A549 (cell line): ENCODE measurements around the gene DACT2. TPM values are rescaled to one million over a fixed set of nuclear protein-coding genes. Genes with fewer than 3 reads are reported as not detected.

Experiments used
- ATAC-seq, 2 experiments: fragments of 200-7000 bp in 1 of 2; fragments of >200 bp in 1 of 2; cut with Nextera tagmentation in 1 of 2; cut with Tn5 transposase in 1 of 2; 3 replicates each; pipeline versions ENCODE4 v1.8.0 to v1.9.1; 2018 to 2020; ENCODE audit warnings: mild to moderate bottlenecking in 1 of 2, moderate library complexity in 1 of 2
- CTCF ChIA-PET: fragments of 300-600 bp; sonication (Branson Sonifier 250); formaldehyde crosslinking; extraction: SDS; loops from one replicate; lab custom pipeline; 2021; ENCODE audit warnings: antibody characterized with exemption, inconsistent platforms; lab: Yijun Ruan, JAX
- POLR2A ChIA-PET: fragments of 350-600 bp; formaldehyde crosslinking; extraction: SDS; loops from one replicate; lab custom pipeline; 2021; ENCODE audit warnings: antibody characterized with exemption, inconsistent platforms; lab: Yijun Ruan, JAX
- DNase-seq, 2 experiments: peaks; one replicate each; pipeline versions ENCODE4 v3.0.0 to v3.0.0-alpha.2; 2011 to 2016; ENCODE audit warnings: low read depth in 1 of 2, low spot score in 1 of 2
- FAIRE-seq: peaks from 2 replicates; lab custom pipeline; 2011; peaks lifted over from hg19 to GRCh38; lab: Jason Lieb, UNC
- H3K27ac ChIP-seq, 2 experiments: fragments of >200 bp; sonication (Bioruptor Twin); formaldehyde crosslinking; 3 replicates each; pipeline ENCODE4 v1.5.1; 2016 to 2017
- H3K4me1 ChIP-seq: fragments of >200 bp; sonication (Bioruptor Twin); formaldehyde crosslinking; 3 replicates; pipeline ENCODE4 v1.6.1; 2016
- H3K4me2 ChIP-seq: fragments of >200 bp; sonication (Bioruptor Twin); formaldehyde crosslinking; 3 replicates; pipeline ENCODE4 v1.6.1; 2016
- H3K4me3 ChIP-seq: fragments of >200 bp; sonication (Bioruptor Twin); formaldehyde crosslinking; 3 replicates; pipeline ENCODE4 v1.5.1; 2016
- H3K9me3 ChIP-seq: fragments of >200 bp; sonication (Bioruptor Twin); formaldehyde crosslinking; 3 replicates; pipeline ENCODE4 v1.6.1; 2016
- BHLHE40 ChIP-seq: IDR thresholded peaks from 2 replicates; pipeline ENCODE4 v1.6.1; 2012; ENCODE audit warnings: low read depth, low read length, inconsistent platforms
- CBX2 ChIP-seq: fragments of 200-600 bp; sonication (generic); IDR thresholded peaks from 2 replicates; pipeline ENCODE4 v1.6.1; 2016; ENCODE audit warnings: low read depth, mild to moderate bottlenecking, borderline replicate concordance
- CBX8 ChIP-seq: fragments of 200-600 bp; sonication (generic); IDR thresholded peaks from 2 replicates; pipeline ENCODE4 v1.6.1; 2016
- CHD4 ChIP-seq: fragments of 200-600 bp; sonication (generic); IDR thresholded peaks from 2 replicates; pipeline ENCODE4 v1.6.1; 2016; ENCODE audit warnings: antibody characterized with exemption, mild to moderate bottlenecking, borderline replicate concordance
- EHF ChIP-seq: fragments of 250-450 bp; sonication (Bioruptor Pico); IDR thresholded peaks from 2 replicates; pipeline ENCODE4 v1.5.0; 2020; ENCODE audit warnings: mild to moderate bottlenecking
- EHMT2 ChIP-seq: fragments of 200-600 bp; sonication (generic); IDR thresholded peaks from 2 replicates; pipeline ENCODE4 v1.6.1; 2016; ENCODE audit warnings: antibody characterized with exemption, low read depth, mild to moderate bottlenecking, moderate library complexity
- EP300 ChIP-seq, 2 experiments: fragments of >200 bp; sonication (Bioruptor Twin); formaldehyde crosslinking; IDR thresholded peaks; 2 replicates in 1 of 2; 3 replicates in 1 of 2; pipeline ENCODE4 v1.6.1; 2016 to 2017
- FOXS1 ChIP-seq: fragments of 250-450 bp; sonication (Bioruptor Pico); IDR thresholded peaks from 2 replicates; pipeline ENCODE4 v1.5.0; 2020; ENCODE audit warnings: mild to moderate bottlenecking, moderate library complexity
- GATA3 ChIP-seq: IDR thresholded peaks from 2 replicates; pipeline ENCODE4 v1.6.1; 2012; ENCODE audit warnings: borderline replicate concordance
- HDAC2 ChIP-seq: fragments of 200-600 bp; sonication (generic); IDR thresholded peaks from 2 replicates; pipeline ENCODE4 v1.6.1; 2016
- HOXA7 ChIP-seq: fragments of 250-450 bp; sonication (Bioruptor Pico); IDR thresholded peaks from 2 replicates; pipeline ENCODE4 v1.5.0; 2020; ENCODE audit warnings: mild to moderate bottlenecking, moderate library complexity
- JUN ChIP-seq, 2 experiments: fragments of >200 bp; sonication (Bioruptor Twin); formaldehyde crosslinking; IDR thresholded peaks; 2 replicates in 1 of 2; 3 replicates in 1 of 2; pipeline ENCODE4 v1.6.1; 2016 to 2017
- JUNB ChIP-seq: fragments of >200 bp; sonication (Bioruptor Twin); formaldehyde crosslinking; IDR thresholded peaks from 2 replicates; pipeline ENCODE4 v1.6.1; 2016
- MAZ ChIP-seq: fragments of 150-350 bp; IDR thresholded peaks from 2 replicates; pipeline ENCODE4 v1.6.1; 2014; ENCODE audit warnings: antibody characterized with exemption, low read depth, low read length, borderline replicate concordance
- NFE2L2 ChIP-seq: fragments of 150-350 bp; conservative IDR thresholded peaks from 2 replicates; pipeline ENCODE4 v1.6.1; 2014; ENCODE audit warnings: low read length
- NPAS2 ChIP-seq: fragments of 250-450 bp; sonication (Bioruptor Pico); IDR thresholded peaks from 2 replicates; pipeline ENCODE4 v1.8.0; 2022; ENCODE audit warnings: mild to moderate bottlenecking, moderate library complexity, borderline replicate concordance
- NR3C1 ChIP-seq: fragments of >200 bp; sonication (Bioruptor Twin); formaldehyde crosslinking; IDR thresholded peaks from 3 replicates; pipeline ENCODE4 v1.6.1; 2017
- POLR2A ChIP-seq: IDR thresholded peaks from 2 replicates; pipeline ENCODE4 v1.6.1; 2012; ENCODE audit warnings: mild to moderate bottlenecking, low read length
- RAD21 ChIP-seq, 2 experiments: fragments of >200 bp in 1 of 2; sonication (Bioruptor Twin) in 1 of 2; formaldehyde crosslinking in 1 of 2; IDR thresholded peaks in 1 of 2; conservative IDR thresholded peaks in 1 of 2; 2 replicates in 1 of 2; 3 replicates in 1 of 2; pipeline ENCODE4 v1.6.1; 2012 to 2018; ENCODE audit warnings: inconsistent platforms in 1 of 2
- RFX5 ChIP-seq: fragments of 450-650 bp; IDR thresholded peaks from 2 replicates; pipeline ENCODE4 v1.7.1; 2014; ENCODE audit warnings: antibody characterized with exemption, mild to moderate bottlenecking, moderate library complexity
- SREBF2 ChIP-seq: fragments of 450-650 bp; IDR thresholded peaks from 2 replicates; pipeline ENCODE4 v1.6.1; 2014; ENCODE audit warnings: mild to moderate bottlenecking, moderate library complexity
- TP53 ChIP-seq: fragments of 250-450 bp; sonication (Bioruptor Pico); IDR thresholded peaks from 2 replicates; pipeline ENCODE4 v1.5.0; 2021; ENCODE audit warnings: mild to moderate bottlenecking, moderate library complexity
- ZC3H11A ChIP-seq: fragments of 450-650 bp; IDR thresholded peaks from 2 replicates; pipeline ENCODE4 v1.6.1; 2014; ENCODE audit warnings: antibody characterized with exemption, mild to moderate bottlenecking
- WGBS: methylation state at CpG from one replicate; pipeline ENCODE4 v1.1.6; 2017; ENCODE audit errors: missing lambda C conversion rate; 5-methylcytosine and 5-hydroxymethylcytosine counted together
- polyA plus RNA-seq, 4 experiments: library from polyadenylated mRNA; depleted of rRNA in 3 of 4; stranded (reverse); fragments of >200 nt; fragmentation: RNase III in 1 of 4; extraction: RNeasy Plus Mini Kit Qiagen cat#74134 plus additional on column Dnase treatment in 1 of 4; gene quantifications; 2 replicates in 3 of 4; 3 replicates in 1 of 4; pipeline ENCODE4 v1.2.3, GENCODE V29; 2011 to 2017
- TF ChIP-seq, protein P1 (sequence below): fragments of 250-450 bp; sonication (Bioruptor Pico); IDR thresholded peaks from 2 replicates; pipeline ENCODE4 v1.5.0; 2021; ENCODE audit warnings: mild to moderate bottlenecking, moderate library complexity, borderline replicate concordance
- TF ChIP-seq, protein P2 (sequence below): fragments of 200-600 bp; sonication (generic); IDR thresholded peaks from 2 replicates; pipeline ENCODE4 v1.6.1; 2016; ENCODE audit warnings: antibody characterized with exemption, mild to moderate bottlenecking, moderate library complexity
- TF ChIP-seq, protein P3 (sequence below): fragments of >200 bp; sonication (Bioruptor Twin); formaldehyde crosslinking; IDR thresholded peaks from 3 replicates; pipeline ENCODE4 v1.5.1; 2016

DACT2 gene
- polyA plus RNA-seq, 2 of the 4 experiments (the other 2 are of a cell fraction) = 0.63 to 1.5 TPM

DNA sequence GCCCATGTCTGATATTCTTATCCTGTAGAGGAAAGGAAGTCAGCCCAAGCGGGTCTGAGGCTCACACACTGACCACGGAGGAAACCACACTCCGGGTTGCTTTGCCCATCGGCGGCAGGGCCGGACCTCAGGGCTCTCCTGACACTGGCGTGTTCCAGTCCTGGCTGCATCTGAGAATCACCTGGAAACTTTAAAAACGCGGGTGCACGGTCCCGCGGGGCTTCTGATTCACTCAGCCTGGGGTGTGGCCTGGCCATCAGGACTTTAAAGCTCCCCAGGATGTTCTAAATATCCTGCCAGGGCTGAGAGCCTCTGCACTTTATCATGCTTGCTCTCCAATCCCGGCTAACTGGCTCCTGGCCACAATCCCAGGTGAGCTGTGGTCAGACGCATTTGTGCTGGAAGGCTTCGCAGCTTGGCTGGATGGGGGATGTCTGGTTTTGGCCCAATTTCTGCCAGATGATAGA, 47.7 kb upstream of the DACT2 start:
- ATAC-seq (no peak), DNase-seq (no peak), FAIRE-seq (no peak)
- no peak overlapping the region for H3K27ac ChIP-seq
- H3K4me2 ChIP-seq = no peak overlapping the region
- H3K9me3 ChIP-seq = no peaks in the 10 kb centered on the region
- POLR2A ChIA-PET = no interaction called here
- 82% methylated on average over 6 of the region's 15 CpGs for WGBS
- CTCF ChIA-PET = no interaction called here
- no peak overlapping the region for H3K4me3 ChIP-seq
- TF ChIP-seq, protein P1, sequence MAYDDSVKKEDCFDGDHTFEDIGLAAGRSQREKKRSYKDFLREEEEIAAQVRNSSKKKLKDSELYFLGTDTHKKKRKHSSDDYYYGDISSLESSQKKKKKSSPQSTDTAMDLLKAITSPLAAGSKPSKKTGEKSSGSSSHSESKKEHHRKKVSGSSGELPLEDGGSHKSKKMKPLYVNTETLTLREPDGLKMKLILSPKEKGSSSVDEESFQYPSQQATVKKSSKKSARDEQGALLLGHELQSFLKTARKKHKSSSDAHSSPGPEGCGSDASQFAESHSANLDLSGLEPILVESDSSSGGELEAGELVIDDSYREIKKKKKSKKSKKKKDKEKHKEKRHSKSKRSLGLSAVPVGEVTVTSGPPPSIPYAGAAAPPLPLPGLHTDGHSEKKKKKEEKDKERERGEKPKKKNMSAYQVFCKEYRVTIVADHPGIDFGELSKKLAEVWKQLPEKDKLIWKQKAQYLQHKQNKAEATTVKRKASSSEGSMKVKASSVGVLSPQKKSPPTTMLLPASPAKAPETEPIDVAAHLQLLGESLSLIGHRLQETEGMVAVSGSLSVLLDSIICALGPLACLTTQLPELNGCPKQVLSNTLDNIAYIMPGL = no peak
- no peaks in the 10 kb centered on the region for H3K4me1 ChIP-seq

DNA sequence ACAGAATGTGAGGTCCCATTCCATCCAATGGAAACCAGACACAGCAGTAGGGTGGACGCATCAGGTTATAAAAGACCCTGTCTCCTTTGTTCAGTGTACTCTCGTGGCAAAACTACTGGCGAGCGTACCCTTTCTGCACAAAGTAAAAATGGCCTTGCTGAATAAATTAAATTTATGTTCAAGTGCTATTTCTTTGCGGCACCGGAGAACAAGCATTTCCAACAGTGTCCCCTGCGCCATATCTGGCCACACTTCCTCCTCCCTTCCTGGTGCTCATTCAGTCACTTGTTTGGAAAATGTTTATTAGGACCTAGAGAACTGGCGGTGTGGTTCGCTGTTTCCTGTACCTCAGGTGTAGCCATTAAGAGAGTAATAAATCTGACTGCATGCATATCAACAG, 46.9 kb upstream of the DACT2 start:
- no peak overlapping the region for H3K4me3 ChIP-seq
- ATAC-seq = no peak
- TF ChIP-seq NFE2L2 (no peak), RFX5 (no peak), NR3C1 (no peak), GATA3 (no peak), FOXS1 (CRISPR knock-in tag) (no peak), CHD4 (no peak), EHMT2 (no peak), CBX2 (no peak), HOXA7 (CRISPR knock-in tag) (no peak), JUNB (no peak), SREBF2 (no peak), ZC3H11A (no peak), CBX8 (no peak), JUN (IDR thresholded peaks at IDR 0.05) (no peak), EHF (CRISPR knock-in tag) (no peak)
- TF ChIP-seq, protein P2, sequence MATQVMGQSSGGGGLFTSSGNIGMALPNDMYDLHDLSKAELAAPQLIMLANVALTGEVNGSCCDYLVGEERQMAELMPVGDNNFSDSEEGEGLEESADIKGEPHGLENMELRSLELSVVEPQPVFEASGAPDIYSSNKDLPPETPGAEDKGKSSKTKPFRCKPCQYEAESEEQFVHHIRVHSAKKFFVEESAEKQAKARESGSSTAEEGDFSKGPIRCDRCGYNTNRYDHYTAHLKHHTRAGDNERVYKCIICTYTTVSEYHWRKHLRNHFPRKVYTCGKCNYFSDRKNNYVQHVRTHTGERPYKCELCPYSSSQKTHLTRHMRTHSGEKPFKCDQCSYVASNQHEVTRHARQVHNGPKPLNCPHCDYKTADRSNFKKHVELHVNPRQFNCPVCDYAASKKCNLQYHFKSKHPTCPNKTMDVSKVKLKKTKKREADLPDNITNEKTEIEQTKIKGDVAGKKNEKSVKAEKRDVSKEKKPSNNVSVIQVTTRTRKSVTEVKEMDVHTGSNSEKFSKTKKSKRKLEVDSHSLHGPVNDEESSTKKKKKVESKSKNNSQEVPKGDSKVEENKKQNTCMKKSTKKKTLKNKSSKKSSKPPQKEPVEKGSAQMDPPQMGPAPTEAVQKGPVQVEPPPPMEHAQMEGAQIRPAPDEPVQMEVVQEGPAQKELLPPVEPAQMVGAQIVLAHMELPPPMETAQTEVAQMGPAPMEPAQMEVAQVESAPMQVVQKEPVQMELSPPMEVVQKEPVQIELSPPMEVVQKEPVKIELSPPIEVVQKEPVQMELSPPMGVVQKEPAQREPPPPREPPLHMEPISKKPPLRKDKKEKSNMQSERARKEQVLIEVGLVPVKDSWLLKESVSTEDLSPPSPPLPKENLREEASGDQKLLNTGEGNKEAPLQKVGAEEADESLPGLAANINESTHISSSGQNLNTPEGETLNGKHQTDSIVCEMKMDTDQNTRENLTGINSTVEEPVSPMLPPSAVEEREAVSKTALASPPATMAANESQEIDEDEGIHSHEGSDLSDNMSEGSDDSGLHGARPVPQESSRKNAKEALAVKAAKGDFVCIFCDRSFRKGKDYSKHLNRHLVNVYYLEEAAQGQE = no peak
- no peaks in the 10 kb centered on the region for H3K9me3 ChIP-seq
- 88% methylated on average over 9 of the region's 9 CpGs for WGBS
- no peak for FAIRE-seq
- H3K27ac ChIP-seq = no peak overlapping the region
- H3K4me2 ChIP-seq = no peak overlapping the region
- no peaks in the 10 kb centered on the region for H3K4me1 ChIP-seq
- DNase-seq = no peak
- ChIA-PET CTCF (no interaction called here), POLR2A (no interaction called here)

DNA sequence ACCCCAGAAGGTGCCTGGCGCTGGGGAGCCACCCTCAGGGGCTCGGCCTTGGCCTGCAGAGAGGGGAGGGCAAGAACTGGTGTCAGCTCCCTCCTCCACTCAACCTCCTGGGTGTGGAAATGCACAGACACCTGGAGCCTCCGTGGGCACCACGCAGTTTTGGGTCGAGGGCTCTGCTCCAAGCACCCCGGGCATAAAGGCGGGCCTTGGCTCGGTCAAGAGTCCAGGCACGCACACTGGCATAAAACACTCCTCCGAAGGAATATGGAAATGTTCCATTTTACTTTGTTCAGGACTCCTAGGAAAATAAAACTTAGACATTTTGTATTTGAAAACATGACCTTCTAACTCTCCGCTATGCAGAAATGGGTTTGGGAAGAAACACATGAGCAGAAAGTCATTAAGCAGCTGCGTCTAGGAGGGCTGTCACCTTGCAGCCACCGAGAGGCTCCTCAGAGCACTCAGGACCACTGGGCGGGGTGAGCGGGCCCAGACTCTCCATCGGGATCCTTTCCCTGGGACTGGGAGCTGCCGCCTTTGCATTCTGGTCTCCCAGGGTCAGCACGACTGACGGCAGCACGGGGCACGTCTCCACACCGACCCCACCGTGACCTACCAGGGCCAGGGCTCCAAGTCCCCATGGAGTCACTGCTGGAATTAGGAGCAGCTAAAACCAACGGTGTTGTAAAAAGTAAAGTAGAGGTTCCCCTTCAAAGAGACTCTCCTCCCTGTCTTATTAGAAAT, 46.0 kb upstream of the DACT2 start:
- H3K9me3 ChIP-seq = no peaks in the 10 kb centered on the region
- FAIRE-seq = no peak
- no peaks in the 10 kb centered on the region for H3K4me1 ChIP-seq
- ChIA-PET CTCF (interaction anchor here (0.7 kb wide), 1 partner anchor 514 kb away, joined by 3 read pairs; no protein-coding TSS in a partner anchor), POLR2A (no interaction called here)
- no peak overlapping the region for H3K27ac ChIP-seq
- H3K4me3 ChIP-seq = no peak overlapping the region
- WGBS = 80% methylated on average over 18 of the region's 24 CpGs
- no peak overlapping the region for H3K4me2 ChIP-seq
- ATAC-seq = no peak
- no peak for DNase-seq
- TF ChIP-seq ZC3H11A = no peak
- TF ChIP-seq, protein P1 = no peak
- TF ChIP-seq NPAS2 (CRISPR knock-in tag) = no peak
- TF ChIP-seq EP300 (IDR thresholded peaks at IDR 0.05) = no peak
- no peak for TF ChIP-seq TP53 (CRISPR knock-in tag)
- TF ChIP-seq, protein P3, sequence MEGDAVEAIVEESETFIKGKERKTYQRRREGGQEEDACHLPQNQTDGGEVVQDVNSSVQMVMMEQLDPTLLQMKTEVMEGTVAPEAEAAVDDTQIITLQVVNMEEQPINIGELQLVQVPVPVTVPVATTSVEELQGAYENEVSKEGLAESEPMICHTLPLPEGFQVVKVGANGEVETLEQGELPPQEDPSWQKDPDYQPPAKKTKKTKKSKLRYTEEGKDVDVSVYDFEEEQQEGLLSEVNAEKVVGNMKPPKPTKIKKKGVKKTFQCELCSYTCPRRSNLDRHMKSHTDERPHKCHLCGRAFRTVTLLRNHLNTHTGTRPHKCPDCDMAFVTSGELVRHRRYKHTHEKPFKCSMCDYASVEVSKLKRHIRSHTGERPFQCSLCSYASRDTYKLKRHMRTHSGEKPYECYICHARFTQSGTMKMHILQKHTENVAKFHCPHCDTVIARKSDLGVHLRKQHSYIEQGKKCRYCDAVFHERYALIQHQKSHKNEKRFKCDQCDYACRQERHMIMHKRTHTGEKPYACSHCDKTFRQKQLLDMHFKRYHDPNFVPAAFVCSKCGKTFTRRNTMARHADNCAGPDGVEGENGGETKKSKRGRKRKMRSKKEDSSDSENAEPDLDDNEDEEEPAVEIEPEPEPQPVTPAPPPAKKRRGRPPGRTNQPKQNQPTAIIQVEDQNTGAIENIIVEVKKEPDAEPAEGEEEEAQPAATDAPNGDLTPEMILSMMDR = no peak
- no peak for TF ChIP-seq POLR2A
- no peak for TF ChIP-seq MAZ
- no peak for TF ChIP-seq HDAC2
- TF ChIP-seq RAD21 (conservative IDR thresholded peaks at IDR 0.05 in 1 of 2, IDR thresholded peaks at IDR 0.05 in 1 of 2) = no peak
- no peak for TF ChIP-seq BHLHE40
